GM23338 (cell line): Measurements from ENCODE around the gene EVC2. TPM values are rescaled to one million over a fixed set of nuclear protein-coding genes. Genes with fewer than 3 reads are reported as not detected.

Experiments
- ATAC-seq: fragments of 200-7000 bp; cut with Tn5 transposase; 3 replicates; pipeline ENCODE4 v1.9.1; 2020
- DNase-seq: peaks from one replicate; pipeline ENCODE4 v3.0.0-alpha.2; 2015; ENCODE audit warnings: low spot score
- H2AFZ ChIP-seq: fragments of 200-600 bp; sonication (generic); 2 replicates; pipeline ENCODE4 v1.8.0; 2016; ENCODE audit warnings: antibody characterized with exemption, mild to moderate bottlenecking, moderate library complexity
- H3F3A ChIP-seq: fragments of 200-600 bp; sonication (generic); replicated peaks from 2 replicates; pipeline ENCODE4 v1.8.0; 2017; ENCODE audit warnings: antibody characterized with exemption, mixed run types, low read depth
- H3K27ac ChIP-seq: fragments of 200-600 bp; sonication (generic); 2 replicates; pipeline ENCODE4 v1.6.1; 2016; ENCODE audit warnings: low read depth
- H3K27me3 ChIP-seq: fragments of 200-600 bp; sonication (generic); 2 replicates; pipeline ENCODE4 v1.8.0; 2016; ENCODE audit warnings: mild to moderate bottlenecking, mixed run types, moderate library complexity; ENCODE audit not compliant: insufficient read depth
- H3K36me3 ChIP-seq: fragments of 200-600 bp; sonication (generic); 2 replicates; pipeline ENCODE4 v1.8.0; 2016; ENCODE audit warnings: mild to moderate bottlenecking; ENCODE audit not compliant: insufficient read depth
- H3K4me1 ChIP-seq: fragments of 200-600 bp; sonication (generic); 2 replicates; pipeline ENCODE4 v1.8.0; 2016; ENCODE audit warnings: mild to moderate bottlenecking, moderate library complexity; ENCODE audit not compliant: insufficient read depth
- H3K4me2 ChIP-seq: fragments of 200-600 bp; sonication (generic); 2 replicates; pipeline ENCODE4 v1.7.1; 2017; ENCODE audit warnings: mixed run types
- H3K4me3 ChIP-seq: fragments of 200-600 bp; sonication (generic); 2 replicates; pipeline ENCODE4 v1.6.1; 2016; ENCODE audit warnings: mixed run types
- H3K79me2 ChIP-seq: fragments of 200-600 bp; sonication (generic); replicated peaks from 2 replicates; pipeline ENCODE4 v1.8.0; 2017; ENCODE audit warnings: mild to moderate bottlenecking; ENCODE audit not compliant: insufficient read depth
- H3K9me2 ChIP-seq: fragments of 200-600 bp; sonication (generic); 2 replicates; pipeline ENCODE4 v1.8.0; 2017; ENCODE audit not compliant: insufficient read depth
- H4K20me1 ChIP-seq: fragments of 200-600 bp; sonication (generic); replicated peaks from 2 replicates; pipeline ENCODE4 v1.8.0; 2017; ENCODE audit warnings: mild to moderate bottlenecking; ENCODE audit not compliant: insufficient read depth
- H3K27ac Mint-ChIP-seq: 2 replicates; pipeline ENCODE4 v1.8.0; 2020; ENCODE audit warnings: inconsistent platforms, mild to moderate bottlenecking, moderate library complexity, mixed read lengths
- H3K27me3 Mint-ChIP-seq: 3 replicates; pipeline ENCODE4 v1.8.0; 2022; ENCODE audit warnings: low read depth, mild to moderate bottlenecking, moderate library complexity, mixed read lengths, inconsistent platforms; ENCODE audit not compliant: insufficient read depth, poor library complexity
- H3K36me3 Mint-ChIP-seq: 3 replicates; pipeline ENCODE4 v1.8.0; 2021; ENCODE audit warnings: low read depth, mild to moderate bottlenecking, inconsistent platforms, moderate library complexity, mixed read lengths
- H3K4me1 Mint-ChIP-seq: 3 replicates; pipeline ENCODE4 v1.8.0; 2020; ENCODE audit warnings: mild to moderate bottlenecking, inconsistent platforms, mixed read lengths
- H3K4me3 Mint-ChIP-seq: 3 replicates; pipeline ENCODE4 v1.8.0; 2021; ENCODE audit warnings: moderate library complexity, mild to moderate bottlenecking, inconsistent platforms, mixed read lengths
- H3K9me3 Mint-ChIP-seq: 3 replicates; pipeline ENCODE4 v1.8.0; 2020; ENCODE audit warnings: moderate library complexity, mild to moderate bottlenecking, inconsistent platforms, mixed read lengths
- CREB1 ChIP-seq: fragments of 250-450 bp; sonication (Bioruptor Pico); IDR thresholded peaks from 2 replicates; pipeline ENCODE4 v1.5.0; 2020; ENCODE audit warnings: low read depth, mild to moderate bottlenecking, moderate library complexity
- ETS1 ChIP-seq: IDR thresholded peaks from 2 replicates; pipeline ENCODE4 v1.6.1; 2016; ENCODE audit warnings: antibody characterized with exemption
- EZH2 ChIP-seq: fragments of 200-600 bp; sonication (generic); IDR thresholded peaks from one replicate; pipeline ENCODE4 v1.8.0; 2017; ENCODE audit warnings: antibody characterized with exemption, mild to moderate bottlenecking, low read depth; ENCODE audit not compliant: unreplicated experiment
- EZH2phosphoT487 ChIP-seq: fragments of 200-600 bp; sonication (generic); IDR thresholded peaks from one replicate; pipeline ENCODE4 v1.8.1; 2018; ENCODE audit warnings: antibody characterized with exemption; ENCODE audit not compliant: unreplicated experiment
- JUNB ChIP-seq: IDR thresholded peaks from one replicate; pipeline ENCODE4 v1.6.1; 2016; ENCODE audit warnings: antibody characterized with exemption; ENCODE audit not compliant: unreplicated experiment
- POLR2AphosphoS5 ChIP-seq: IDR thresholded peaks from 2 replicates; pipeline ENCODE4 v1.6.1; 2016; ENCODE audit warnings: antibody characterized with exemption, low read depth
- ZNF114 ChIP-seq: fragments of 250-450 bp; sonication (Bioruptor Pico); IDR thresholded peaks from 2 replicates; pipeline ENCODE4 v1.5.0; 2020; ENCODE audit warnings: mild to moderate bottlenecking, moderate library complexity
- ZNF331 ChIP-seq: fragments of 250-450 bp; sonication (Bioruptor Pico); IDR thresholded peaks from 2 replicates; pipeline ENCODE4 v1.5.0; 2020; ENCODE audit warnings: low read depth, mild to moderate bottlenecking, moderate library complexity
- polyA plus RNA-seq: library from polyadenylated mRNA; unstranded; fragments of >200 nt; fragmentation: Nextera tagmentation; extraction: Ambion mirVana; gene quantifications from 2 replicates; pipeline ENCODE4 v1.2.1, GENCODE V29; 2016
- total RNA-seq: library from RNA; depleted of rRNA; stranded (reverse); fragments of >200 nt; shearing (Covaris generic); gene quantifications from 2 replicates; pipeline ENCODE4 v1.2.3, GENCODE V29; 2014
- TF ChIP-seq, protein P1 (sequence below): IDR thresholded peaks from one replicate; pipeline ENCODE4 v1.6.1; 2018; ENCODE audit warnings: antibody characterized with exemption; ENCODE audit not compliant: unreplicated experiment
- TF ChIP-seq, protein P2 (sequence below): fragments of 250-450 bp; sonication (Bioruptor Pico); IDR thresholded peaks from 2 replicates; pipeline ENCODE4 v1.5.0; 2020; ENCODE audit warnings: mild to moderate bottlenecking, moderate library complexity

The EVC2 gene
- total and polyA plus RNA-seq, 2 experiments from 2014 or later: 3.4 to 11.5 TPM

DNA sequence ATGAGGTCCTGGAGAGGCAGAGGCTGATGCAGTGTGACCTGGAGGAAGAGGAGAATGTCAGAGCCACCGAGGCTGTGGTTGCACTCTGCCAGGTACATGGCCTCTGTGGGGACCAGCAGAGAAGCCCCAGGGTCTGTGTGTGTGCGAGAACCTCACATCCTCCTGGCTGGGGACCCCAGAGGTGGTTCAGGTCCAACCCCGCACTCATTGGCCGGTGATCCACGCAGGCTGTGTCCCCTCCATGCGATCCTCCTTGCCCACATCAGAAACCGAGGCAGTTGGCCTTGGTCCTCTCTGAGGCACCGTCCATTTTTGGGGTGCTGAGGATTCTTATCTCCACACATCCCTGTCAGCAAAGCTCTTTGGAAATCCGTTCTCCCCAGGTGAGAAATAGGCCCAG, 47.9 kb upstream of the EVC2 start (continued):
- TF ChIP-seq, protein P1, sequence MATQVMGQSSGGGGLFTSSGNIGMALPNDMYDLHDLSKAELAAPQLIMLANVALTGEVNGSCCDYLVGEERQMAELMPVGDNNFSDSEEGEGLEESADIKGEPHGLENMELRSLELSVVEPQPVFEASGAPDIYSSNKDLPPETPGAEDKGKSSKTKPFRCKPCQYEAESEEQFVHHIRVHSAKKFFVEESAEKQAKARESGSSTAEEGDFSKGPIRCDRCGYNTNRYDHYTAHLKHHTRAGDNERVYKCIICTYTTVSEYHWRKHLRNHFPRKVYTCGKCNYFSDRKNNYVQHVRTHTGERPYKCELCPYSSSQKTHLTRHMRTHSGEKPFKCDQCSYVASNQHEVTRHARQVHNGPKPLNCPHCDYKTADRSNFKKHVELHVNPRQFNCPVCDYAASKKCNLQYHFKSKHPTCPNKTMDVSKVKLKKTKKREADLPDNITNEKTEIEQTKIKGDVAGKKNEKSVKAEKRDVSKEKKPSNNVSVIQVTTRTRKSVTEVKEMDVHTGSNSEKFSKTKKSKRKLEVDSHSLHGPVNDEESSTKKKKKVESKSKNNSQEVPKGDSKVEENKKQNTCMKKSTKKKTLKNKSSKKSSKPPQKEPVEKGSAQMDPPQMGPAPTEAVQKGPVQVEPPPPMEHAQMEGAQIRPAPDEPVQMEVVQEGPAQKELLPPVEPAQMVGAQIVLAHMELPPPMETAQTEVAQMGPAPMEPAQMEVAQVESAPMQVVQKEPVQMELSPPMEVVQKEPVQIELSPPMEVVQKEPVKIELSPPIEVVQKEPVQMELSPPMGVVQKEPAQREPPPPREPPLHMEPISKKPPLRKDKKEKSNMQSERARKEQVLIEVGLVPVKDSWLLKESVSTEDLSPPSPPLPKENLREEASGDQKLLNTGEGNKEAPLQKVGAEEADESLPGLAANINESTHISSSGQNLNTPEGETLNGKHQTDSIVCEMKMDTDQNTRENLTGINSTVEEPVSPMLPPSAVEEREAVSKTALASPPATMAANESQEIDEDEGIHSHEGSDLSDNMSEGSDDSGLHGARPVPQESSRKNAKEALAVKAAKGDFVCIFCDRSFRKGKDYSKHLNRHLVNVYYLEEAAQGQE: no peak
- TF ChIP-seq ZNF114 (CRISPR knock-in tag) (no peak), CREB1 (CRISPR knock-in tag) (no peak), JUNB (no peak), ETS1 (no peak)

DNA sequence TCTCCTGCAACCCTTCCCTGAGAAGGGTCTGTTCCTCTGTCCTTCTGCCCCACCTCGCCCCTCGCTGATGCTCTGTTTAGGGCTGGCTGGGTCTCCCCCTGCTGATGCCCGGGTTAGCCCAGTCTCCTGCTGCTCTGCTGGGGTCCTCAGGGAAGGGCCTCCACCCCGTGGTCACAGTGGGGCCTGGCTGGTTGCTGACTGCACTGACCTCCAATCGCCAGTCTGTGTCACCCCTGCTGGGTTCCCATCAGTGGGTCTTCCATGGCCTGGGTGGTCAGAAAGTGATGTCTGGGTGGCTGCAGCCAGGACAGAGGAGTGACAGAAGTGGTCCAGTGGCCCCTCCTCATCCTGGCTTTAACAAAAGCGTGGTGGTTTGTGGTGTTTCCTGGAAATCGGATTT, 47.3 kb upstream of the EVC2 start:
- Mint-ChIP-seq H3K27me3 (peaks cover 13% of the 10 kb centered on the region), H3K4me1 (peaks cover 43% of the 10 kb centered on the region), H3K9me3 (no peaks in the 10 kb centered on the region), H3K27ac (no peak overlapping the region), H3K36me3 (peaks cover 43% of the 10 kb centered on the region), H3K4me3 (no peak overlapping the region)
- Histone ChIP-seq H3K27ac (no peak overlapping the region), H3K36me3 (no peaks in the 10 kb centered on the region), H3K9me2 (no peaks in the 10 kb centered on the region), H3K4me1 (peaks cover 21% of the 10 kb centered on the region), H3K79me2 (no peaks in the 10 kb centered on the region), H3K4me2 (no peak overlapping the region), H2AFZ (no peak overlapping the region), H3K4me3 (no peak overlapping the region), H3K27me3 (no peaks in the 10 kb centered on the region), H3F3A (no peaks in the 10 kb centered on the region), H4K20me1 (no peaks in the 10 kb centered on the region)
- no peak for ATAC-seq
- DNase-seq: no peak
- TF ChIP-seq CREB1 (CRISPR knock-in tag) (no peak), JUNB (no peak), ZNF331 (no peak), EZH2phosphoT487 (no peak), ZNF114 (CRISPR knock-in tag) (no peak), POLR2AphosphoS5 (no peak), EZH2 (no peak)
- TF ChIP-seq, protein P2, sequence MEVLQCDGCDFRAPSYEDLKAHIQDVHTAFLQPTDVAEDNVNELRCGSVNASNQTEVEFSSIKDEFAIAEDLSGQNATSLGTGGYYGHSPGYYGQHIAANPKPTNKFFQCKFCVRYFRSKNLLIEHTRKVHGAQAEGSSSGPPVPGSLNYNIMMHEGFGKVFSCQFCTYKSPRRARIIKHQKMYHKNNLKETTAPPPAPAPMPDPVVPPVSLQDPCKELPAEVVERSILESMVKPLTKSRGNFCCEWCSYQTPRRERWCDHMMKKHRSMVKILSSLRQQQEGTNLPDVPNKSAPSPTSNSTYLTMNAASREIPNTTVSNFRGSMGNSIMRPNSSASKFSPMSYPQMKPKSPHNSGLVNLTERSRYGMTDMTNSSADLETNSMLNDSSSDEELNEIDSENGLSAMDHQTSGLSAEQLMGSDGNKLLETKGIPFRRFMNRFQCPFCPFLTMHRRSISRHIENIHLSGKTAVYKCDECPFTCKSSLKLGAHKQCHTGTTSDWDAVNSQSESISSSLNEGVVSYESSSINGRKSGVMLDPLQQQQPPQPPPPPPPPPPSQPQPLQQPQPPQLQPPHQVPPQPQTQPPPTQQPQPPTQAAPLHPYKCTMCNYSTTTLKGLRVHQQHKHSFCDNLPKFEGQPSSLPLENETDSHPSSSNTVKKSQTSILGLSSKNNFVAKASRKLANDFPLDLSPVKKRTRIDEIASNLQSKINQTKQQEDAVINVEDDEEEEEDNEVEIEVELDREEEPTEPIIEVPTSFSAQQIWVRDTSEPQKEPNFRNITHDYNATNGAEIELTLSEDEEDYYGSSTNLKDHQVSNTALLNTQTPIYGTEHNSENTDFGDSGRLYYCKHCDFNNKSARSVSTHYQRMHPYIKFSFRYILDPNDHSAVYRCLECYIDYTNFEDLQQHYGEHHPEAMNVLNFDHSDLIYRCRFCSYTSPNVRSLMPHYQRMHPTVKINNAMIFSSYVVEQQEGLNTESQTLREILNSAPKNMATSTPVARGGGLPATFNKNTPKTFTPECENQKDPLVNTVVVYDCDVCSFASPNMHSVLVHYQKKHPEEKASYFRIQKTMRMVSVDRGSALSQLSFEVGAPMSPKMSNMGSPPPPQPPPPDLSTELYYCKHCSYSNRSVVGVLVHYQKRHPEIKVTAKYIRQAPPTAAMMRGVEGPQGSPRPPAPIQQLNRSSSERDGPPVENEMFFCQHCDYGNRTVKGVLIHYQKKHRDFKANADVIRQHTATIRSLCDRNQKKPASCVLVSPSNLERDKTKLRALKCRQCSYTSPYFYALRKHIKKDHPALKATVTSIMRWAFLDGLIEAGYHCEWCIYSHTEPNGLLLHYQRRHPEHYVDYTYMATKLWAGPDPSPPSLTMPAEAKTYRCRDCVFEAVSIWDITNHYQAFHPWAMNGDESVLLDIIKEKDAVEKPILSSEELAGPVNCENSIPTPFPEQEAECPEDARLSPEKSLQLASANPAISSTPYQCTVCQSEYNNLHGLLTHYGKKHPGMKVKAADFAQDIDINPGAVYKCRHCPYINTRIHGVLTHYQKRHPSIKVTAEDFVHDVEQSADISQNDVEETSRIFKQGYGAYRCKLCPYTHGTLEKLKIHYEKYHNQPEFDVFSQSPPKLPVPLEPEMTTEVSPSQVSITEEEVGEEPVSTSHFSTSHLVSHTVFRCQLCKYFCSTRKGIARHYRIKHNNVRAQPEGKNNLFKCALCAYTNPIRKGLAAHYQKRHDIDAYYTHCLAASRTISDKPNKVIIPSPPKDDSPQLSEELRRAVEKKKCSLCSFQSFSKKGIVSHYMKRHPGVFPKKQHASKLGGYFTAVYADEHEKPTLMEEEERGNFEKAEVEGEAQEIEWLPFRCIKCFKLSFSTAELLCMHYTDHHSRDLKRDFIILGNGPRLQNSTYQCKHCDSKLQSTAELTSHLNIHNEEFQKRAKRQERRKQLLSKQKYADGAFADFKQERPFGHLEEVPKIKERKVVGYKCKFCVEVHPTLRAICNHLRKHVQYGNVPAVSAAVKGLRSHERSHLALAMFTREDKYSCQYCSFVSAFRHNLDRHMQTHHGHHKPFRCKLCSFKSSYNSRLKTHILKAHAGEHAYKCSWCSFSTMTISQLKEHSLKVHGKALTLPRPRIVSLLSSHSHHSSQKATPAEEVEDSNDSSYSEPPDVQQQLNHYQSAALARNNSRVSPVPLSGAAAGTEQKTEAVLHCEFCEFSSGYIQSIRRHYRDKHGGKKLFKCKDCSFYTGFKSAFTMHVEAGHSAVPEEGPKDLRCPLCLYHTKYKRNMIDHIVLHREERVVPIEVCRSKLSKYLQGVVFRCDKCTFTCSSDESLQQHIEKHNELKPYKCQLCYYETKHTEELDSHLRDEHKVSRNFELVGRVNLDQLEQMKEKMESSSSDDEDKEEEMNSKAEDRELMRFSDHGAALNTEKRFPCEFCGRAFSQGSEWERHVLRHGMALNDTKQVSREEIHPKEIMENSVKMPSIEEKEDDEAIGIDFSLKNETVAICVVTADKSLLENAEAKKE (CRISPR knock-in tag): no peak
- TF ChIP-seq, protein P1: no peak
